Sciatic nerve (tissue), 2 donors: Measurements from ENCODE around the gene MLLT11. TPM values are rescaled to one million over a fixed set of nuclear protein-coding genes. Genes with fewer than 3 reads are reported as not detected.
"Not testable (repeated sequence)": the region's sequence is repeated elsewhere in the genome, so short reads cannot be mapped to it uniquely, and the experiment has no call there.

Experiments
- ATAC-seq: fragments of 200-7000 bp; cut with Tn5 transposase; one replicate; pipeline ENCODE4 v1.9.1; 2020; ENCODE audit warnings: mild to moderate bottlenecking, moderate library complexity
- DNase-seq: peaks from one replicate; pipeline ENCODE4 v3.0.0-alpha.2; 2020; ENCODE audit warnings: low spot score
- intact Hi-C: fragments of 100-400 bp; cut with DNase I; formaldehyde crosslinking; loops from one replicate; pipeline ENCODE4 v1.14.2; 2022
- total RNA-seq: library from RNA; stranded (reverse); fragmentation: NEBNext Ultra II Directional; extraction: Animal tissue kit (Norgen Biotek cat#: 25700); gene quantifications from one replicate; pipeline ENCODE4 v1.2.1, GENCODE V29; 2021
- donor health status: DM: no; HTN: no; CAD: no.
- donor health status: DM: no; HTN: no; CAD: no.

MLLT11 gene
- total RNA-seq, 1 donor from 2014 or later, result 2.5 TPM

GRCh38 chr1:151054971-151055547, 5.1 kb upstream of the MLLT11 start:
- ATAC-seq, result no peak
- DNase-seq, result no peak
- intact Hi-C loops, result no loop called here

DNA sequence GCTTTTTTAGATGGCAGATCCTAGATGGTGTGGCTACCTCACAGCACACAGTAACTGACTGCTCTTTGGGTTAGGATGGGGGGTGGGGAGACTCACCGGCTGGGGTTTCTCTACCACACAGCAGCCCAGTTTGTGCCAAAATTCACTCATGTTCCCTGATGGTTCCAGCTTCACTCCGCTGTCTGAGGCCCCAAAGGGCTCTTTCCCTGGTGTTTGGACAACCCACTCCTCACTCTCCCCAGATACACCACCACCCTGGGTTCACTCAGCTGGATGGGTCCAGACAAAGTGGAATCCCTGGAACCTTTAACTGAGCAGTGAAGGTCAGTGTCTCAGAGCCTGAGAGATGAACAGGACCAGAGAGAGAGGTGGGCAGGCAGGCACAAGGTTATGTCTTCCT, 4.6 kb upstream of the MLLT11 start:
- intact Hi-C loops, result no loop called here
- ATAC-seq (no peak), DNase-seq (peak; percentile 27)

- intact Hi-C loops, result no loop called here
- ATAC-seq (no peak), DNase-seq (peak; percentile 10)
These were observed 4.0 kb upstream of the MLLT11 start for GRCh38 chr1:151056149-151056548.

- ATAC-seq (peak; percentile 1), DNase-seq (peak; percentile 65)
These were observed 1.5 kb upstream of the MLLT11 start for GRCh38 chr1:151058692-151059091.

DNA sequence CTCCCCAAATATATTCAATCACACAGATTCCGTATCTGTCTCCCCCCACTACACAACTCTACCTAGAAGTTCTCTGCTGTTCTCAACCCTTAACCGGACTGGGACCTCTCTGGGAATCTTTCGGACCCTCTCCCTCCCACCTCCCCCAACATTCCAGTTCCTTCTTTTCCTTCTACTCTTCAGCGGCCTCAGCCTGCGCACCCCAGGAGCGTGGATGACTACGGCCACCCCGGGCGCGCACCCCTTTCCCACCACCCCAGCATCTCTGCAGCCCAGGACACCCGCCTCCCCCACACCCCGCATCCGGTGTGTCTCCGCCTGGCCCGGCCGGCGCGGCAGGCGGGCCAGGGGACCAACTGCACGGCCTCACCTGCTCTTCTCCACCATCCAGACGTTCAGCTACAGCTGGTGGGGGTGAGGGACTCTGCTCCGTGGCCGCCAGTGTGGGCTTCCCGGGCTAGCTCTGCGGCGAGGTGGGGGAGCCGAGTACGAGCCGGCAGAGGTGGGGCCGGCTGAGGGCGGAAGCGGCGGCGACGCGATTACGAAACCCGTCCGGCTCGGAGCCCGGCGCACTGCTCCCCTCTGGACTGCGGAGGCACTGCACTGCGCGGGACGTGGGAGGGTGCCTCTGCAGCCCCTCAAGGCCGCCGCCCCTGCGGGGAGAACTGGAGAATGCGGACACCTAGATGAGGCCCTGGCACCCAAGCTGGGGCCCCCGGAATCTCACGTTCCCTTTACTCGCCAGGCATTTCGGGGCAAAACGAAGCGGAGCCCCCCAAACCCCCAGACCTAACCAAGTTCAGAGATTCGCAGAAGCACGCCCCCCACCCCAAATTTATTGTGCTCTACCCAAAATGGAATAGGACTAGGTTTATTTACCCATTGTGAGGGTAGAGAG, 839 bp upstream of the MLLT11 start, which contains the start of gene CDC42SE1:
Gene CDC42SE1, minus strand, starts transcription at position 514 of the 898 bp plus-strand sequence. CDS start 3,892 bp downstream, outside the sequence.
- peak; percentile 90 for DNase-seq
- intact Hi-C loops, result no loop called here
- peak; percentile 95 for ATAC-seq

More at GRCh38 chr1:151058692-151059091, 1.5 kb upstream of the MLLT11 start:
- intact Hi-C loops, result no loop called here

DNA sequence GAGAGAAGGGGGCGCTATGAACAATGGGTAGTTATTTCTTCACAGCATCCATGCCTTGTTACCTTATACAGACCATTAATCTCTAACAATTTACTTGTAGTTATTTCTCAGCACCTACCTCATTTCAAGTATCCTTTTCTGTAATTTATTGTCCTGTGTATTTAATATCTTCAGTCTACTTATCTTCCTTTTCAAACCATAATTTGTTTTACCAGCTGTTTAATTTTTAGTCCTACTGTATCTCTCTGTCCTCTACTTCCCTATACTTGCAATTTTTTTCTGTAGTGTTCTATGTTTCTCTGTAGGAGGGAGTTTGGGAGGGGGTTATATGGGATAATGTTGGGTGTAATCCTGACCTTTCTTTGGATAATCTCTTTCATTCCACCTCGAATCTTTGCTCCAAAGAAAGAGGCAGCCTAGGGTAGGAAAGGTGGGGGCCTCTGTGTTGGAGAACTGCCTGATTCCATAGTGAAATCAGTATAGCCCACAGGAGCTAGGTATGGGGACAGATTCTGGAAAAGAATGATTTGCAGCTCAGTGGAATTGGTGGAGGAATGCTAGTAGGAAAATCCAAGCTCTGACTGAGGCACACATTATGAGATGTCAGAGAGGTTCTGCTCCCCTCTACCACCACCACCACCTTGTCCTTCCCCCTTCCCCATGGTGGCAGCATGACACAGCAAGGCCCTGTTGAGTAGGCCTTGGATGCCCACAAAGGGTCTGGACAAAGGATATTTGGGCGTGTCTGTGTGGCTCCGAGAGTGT, 642 bp downstream of the MLLT11 start:
- intact Hi-C loops, result no loop called here
- DNase-seq (no peak), ATAC-seq (no peak)

- intact Hi-C loops, result no loop called here
- DNase-seq, result no peak
- ATAC-seq, result no peak
These were observed 1.5 kb downstream of the MLLT11 start for GRCh38 chr1:151061704-151062103.

DNA sequence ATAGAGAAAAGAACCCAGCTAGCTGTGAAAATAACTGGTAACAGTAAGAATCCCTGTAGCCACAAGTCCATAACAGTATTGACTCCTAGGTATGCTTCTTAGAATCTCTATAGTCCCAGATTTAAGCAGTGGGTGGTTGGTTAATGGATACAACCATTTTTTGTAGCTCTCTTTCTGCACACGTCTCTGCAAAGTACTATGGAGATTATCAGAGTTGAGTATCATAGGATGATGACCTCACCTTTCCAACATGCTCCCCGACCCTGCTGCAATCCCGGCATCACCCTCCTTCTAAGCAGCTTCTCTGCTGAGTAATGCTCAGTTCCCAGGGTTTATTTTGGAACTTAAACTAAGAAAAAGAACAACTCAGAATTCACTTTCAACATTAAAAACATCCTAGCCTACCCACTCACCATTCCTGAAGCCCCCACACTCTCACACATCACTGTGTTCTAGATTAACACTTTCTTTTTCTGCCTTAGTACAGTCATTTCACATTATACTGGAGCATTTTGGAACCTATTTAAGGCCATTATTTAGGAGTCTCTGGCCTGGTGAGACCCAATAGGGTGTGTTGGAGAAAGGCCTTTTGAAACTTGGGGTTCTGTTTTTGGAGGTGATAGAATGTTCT, 2.7 kb downstream of the MLLT11 start:
- ATAC-seq (no peak), DNase-seq (peak; percentile 9)
- intact Hi-C loops, result no loop called here

DNA sequence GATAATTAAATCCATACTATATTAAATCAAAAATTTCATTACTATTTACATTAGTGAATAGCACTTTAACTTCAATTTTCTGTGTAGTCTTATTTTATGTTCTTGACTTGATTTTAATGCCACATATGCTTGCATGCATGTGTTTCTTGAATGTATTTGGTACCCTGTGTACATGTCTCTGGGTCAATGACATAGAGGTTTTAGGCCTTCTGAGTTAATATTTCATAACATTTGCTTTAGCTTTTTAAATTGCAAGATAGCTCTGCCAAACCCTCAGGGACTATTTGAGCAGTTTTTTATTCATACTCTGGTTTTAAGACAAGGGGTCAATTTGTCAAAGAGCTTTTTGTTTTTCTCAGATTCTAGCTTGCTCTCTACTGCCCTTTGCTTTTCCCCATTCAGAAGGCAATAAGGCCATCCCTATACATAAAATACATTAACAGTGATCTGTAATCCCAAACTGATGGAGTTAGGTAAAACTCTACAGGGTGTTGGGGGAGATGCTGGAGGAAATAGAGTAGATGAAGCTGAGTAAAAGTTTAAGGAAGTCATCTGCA, 5.0 kb downstream of the MLLT11 start:
- intact Hi-C loops, result no loop called here
- no peak for ATAC-seq
- DNase-seq, result no peak

GRCh38 chr1:151067185-151067584, 7.0 kb downstream of the MLLT11 start:
- ATAC-seq (no peak), DNase-seq (peak; percentile 33)
- intact Hi-C loops, result no loop called here

- intact Hi-C loops, result no loop called here
- DNase-seq (no peak), ATAC-seq (no peak)
These were observed 8.9 kb downstream of the MLLT11 start for GRCh38 chr1:151069103-151069486.

DNA sequence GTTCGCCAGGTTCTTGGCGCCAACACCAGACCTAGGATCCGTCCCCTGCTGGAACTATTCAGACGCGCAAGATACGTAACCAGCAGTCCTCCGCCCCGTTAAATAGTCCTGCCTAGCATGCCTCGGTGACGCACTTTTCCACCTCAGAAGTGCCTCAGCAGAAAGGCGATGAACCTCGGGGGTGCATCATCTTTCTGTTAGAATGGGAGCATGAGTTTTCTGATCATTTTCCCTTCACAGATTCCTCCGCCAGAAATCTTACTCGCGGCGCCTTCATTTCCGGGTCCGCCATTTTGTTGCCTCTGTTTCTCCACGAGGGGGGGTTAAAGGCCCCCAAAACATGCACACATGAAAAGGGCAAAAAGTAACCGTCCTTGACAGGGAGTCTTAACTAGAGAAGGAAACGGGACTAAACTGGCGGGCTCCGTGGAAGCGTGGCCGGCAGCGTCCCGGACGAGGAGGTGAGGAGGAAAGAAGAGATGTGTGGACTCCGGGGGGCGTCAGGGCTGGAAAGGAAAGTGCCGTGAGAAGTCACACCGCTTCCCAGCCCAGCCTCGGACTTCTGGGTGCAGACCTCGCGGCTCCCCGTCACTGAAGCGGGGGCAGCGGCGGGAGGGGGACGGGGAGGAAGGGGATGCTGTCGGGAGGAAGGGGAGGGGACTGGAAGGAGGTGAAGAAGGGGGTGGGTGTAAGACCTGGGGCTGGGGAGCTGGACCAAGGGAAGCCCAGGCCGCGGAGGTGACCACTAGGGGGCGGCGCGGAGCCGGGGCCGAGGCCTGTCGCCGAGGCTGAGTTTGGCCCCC, 10.5 kb downstream of the MLLT11 start, which contains the start of gene GABPB2:
Gene GABPB2, plus strand, starts transcription at position 288 of the 803 bp plus-strand sequence. CDS start 17,429 bp downstream, outside the sequence.
- intact Hi-C loops, result no loop called here
- DNase-seq (peak; percentile 95), ATAC-seq (peak; percentile 95)

DNA sequence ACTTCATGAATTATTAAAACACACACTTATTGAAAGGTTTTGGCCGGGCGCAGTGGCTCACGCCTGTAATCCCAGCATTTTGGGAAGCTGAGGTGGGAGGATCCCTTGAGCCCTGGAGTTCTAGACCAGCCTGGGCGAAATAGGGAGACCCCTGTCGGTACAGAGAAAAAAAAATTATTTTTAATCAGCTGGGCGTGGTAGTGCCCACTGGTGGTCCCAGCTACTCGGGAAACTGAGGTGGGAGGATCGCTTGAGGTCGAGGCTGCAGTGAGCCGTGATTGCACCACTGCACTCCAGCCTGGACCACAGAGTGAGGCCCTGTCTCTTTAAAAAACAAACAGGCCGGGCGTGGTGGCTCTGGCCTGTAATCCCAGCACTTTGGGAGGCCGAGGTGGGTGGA, 12.0 kb downstream of the MLLT11 start:
- peak; percentile 53 for DNase-seq
- intact Hi-C loops, result no loop called here
- ATAC-seq, result peak; percentile 1

GRCh38 chr1:151085953-151086559, 25.9 kb downstream of the MLLT11 start:
- intact Hi-C loops, result no loop called here
- ATAC-seq (no peak), DNase-seq (peak; percentile 13)

DNA sequence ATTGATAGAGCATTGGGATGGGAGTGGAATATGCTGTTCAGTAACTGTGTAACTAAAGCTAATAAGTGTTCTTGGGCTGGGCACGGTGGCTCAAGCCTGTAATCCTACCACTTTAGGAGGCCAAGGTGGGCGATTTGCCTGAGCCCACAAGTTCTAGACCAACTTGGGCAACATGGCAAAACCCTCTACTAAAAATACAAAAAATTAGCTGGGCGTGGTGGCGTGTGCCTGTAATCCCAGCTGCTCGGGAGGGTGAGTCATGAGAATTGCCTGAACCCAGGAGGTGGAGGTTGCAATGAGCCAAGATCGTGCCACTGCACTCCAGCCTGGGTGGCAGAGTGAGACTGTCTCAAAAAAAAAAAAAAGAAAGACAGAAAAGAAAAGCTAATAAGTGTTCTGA, 37.2 kb downstream of the MLLT11 start:
- intact Hi-C loops, result not testable (repeated sequence)

DNA sequence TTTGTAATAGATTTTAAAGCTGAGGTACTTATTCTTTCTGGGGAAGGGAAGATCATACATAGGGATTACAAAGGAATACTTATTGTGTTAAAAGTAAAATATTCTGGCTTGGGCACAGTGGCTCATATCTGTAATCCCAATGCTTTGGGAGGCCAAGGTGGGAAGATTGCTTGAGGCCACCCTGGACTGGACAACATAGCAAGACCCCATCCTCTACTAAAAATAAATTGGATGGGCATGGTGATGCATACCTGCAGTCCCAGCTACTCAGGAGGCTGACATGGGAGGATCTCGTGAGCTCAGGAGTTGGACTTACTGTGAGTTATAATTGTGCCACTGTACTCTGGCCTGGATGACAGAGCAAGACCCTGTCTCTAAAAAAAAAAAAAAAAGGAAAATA, 37.9 kb downstream of the MLLT11 start:
- ATAC-seq, result no peak
- intact Hi-C loops, result no loop called here
- peak; percentile 1 for DNase-seq

More for the DNA sequence above, 37.2 kb downstream of the MLLT11 start:
- ATAC-seq, result not testable (repeated sequence)
- DNase-seq, result peak; percentile 28

DNA sequence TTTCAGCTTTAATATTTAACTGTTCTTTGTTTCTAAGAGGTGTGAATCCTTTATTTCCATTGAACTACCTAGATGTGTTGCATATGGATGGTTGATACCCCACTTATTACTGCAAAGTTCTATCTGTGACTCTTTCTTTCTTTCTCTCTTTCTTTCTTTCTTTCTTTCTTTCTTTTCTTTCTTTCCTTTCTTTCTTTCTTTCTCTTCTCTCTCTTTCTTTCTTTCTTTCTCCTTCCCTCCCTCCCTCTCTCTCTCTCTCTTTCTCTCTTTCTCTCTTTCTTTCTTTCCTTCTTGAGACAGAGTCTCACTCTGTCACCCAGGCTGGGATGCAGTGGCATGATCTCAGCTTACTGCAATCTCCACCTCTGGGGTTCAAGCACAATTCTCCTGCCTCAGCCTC, 44.4 kb downstream of the MLLT11 start:
- no peak for ATAC-seq
- intact Hi-C loops, result no loop called here
- no peak for DNase-seq
